AG04449 (cell line): Measurements from ENCODE around the gene IMMP2L.

ENCODE experiments used
- CTCF ChIA-PET: fragments of 350-600 bp; formaldehyde crosslinking; extraction: SDS; loops from one replicate; lab custom pipeline; 2021; ENCODE audit warnings: antibody characterized with exemption; lab: Yijun Ruan, JAX
- POLR2A ChIA-PET: fragments of 400-600, 350-600 bp; formaldehyde crosslinking; extraction: SDS; loops from one replicate; lab custom pipeline; 2020; ENCODE audit warnings: antibody characterized with exemption, inconsistent platforms; lab: Yijun Ruan, JAX
- DNase-seq: peaks from one replicate; pipeline ENCODE4 v3.0.0-alpha.2; 2010; ENCODE audit warnings: low read depth, low spot score
- H3K4me3 ChIP-seq: 2 replicates; pipeline ENCODE4 v1.5.1; 2011; ENCODE audit warnings: low read depth, mild to moderate bottlenecking, control low read depth, low read length
- CTCF ChIP-seq: IDR thresholded peaks from one replicate; pipeline ENCODE4 v1.5.1; 2011; ENCODE audit warnings: mild to moderate bottlenecking, moderate library complexity, low read length, control low read depth, inconsistent platforms; ENCODE audit not compliant: insufficient read depth; ENCODE audit errors: missing control alignments

The IMMP2L gene

GRCh38 chr7:111357691-111358090 is 204.6 kb downstream of the IMMP2L start:
- TF ChIP-seq CTCF: no peak
- H3K4me3 ChIP-seq: no peak overlapping the region
- CTCF ChIA-PET: interaction anchor here (1.5 kb wide), 1 partner anchor 22 kb away, joined by 3 read pairs; no protein-coding TSS in a partner anchor
- DNase-seq: no peak
- POLR2A ChIA-PET: no interaction called here

DNA sequence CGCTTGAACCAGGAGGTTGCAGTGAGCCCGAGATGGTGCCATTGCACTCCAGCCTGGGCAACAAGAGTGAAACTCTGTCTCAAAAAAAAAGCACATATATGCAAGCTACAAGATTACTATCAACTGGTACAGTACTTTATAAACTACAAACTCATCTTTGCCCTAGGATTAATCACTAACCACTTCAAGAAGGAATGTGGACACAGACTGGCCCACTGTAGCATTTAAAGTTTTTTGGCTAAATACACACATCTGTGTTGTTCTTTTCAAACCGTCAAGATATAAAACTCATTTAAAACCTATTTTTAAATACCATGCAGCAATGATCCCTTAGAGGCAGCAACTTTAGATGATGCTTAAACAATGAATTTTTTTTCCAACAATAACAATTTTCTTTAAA is 205.4 kb downstream of the IMMP2L start:
- ChIA-PET POLR2A (no interaction called here), CTCF (no interaction called here)
- H3K4me3 ChIP-seq: no peak overlapping the region
- TF ChIP-seq CTCF: no peak
- peak; percentile 12 for DNase-seq

GRCh38 chr7:111352319-111352718 is 210.0 kb downstream of the IMMP2L start:
- POLR2A ChIA-PET: no interaction called here

GRCh38 chr7:111346219-111346618 is 216.1 kb downstream of the IMMP2L start:
- TF ChIP-seq CTCF: no peak
- no peak overlapping the region for H3K4me3 ChIP-seq
- no peak for DNase-seq
- ChIA-PET POLR2A (no interaction called here), CTCF (no interaction called here)

More at GRCh38 chr7:111352319-111352718, 210.0 kb downstream of the IMMP2L start:
- no peak for TF ChIP-seq CTCF
- H3K4me3 ChIP-seq: no peak overlapping the region
- CTCF ChIA-PET: interaction anchor here (1.6 kb wide), 1 partner anchor 13 kb away, joined by 4 read pairs; no protein-coding TSS in a partner anchor
- DNase-seq: no peak

DNA sequence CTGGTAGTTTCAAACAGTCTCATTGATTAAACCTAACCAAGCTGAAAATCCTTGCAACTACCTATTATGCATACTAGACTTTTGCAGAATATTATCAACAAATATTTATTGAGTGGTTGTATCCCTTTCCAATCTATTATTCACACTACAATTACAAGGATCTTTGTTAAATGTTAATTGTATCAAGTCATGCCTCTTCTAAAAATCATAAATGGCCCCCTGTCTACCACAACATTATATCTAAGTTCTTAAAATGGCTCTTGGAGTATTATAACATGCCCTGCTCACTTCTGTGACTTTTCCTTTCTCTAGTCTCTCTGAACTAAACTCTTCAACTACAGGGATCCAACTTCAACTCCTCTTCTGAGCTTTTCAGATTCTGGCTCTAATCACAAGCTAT is 219.3 kb downstream of the IMMP2L start:
- CTCF ChIA-PET: no interaction called here
- H3K4me3 ChIP-seq: no peak overlapping the region
- TF ChIP-seq CTCF: no peak
- POLR2A ChIA-PET: no interaction called here
- no peak for DNase-seq

DNA sequence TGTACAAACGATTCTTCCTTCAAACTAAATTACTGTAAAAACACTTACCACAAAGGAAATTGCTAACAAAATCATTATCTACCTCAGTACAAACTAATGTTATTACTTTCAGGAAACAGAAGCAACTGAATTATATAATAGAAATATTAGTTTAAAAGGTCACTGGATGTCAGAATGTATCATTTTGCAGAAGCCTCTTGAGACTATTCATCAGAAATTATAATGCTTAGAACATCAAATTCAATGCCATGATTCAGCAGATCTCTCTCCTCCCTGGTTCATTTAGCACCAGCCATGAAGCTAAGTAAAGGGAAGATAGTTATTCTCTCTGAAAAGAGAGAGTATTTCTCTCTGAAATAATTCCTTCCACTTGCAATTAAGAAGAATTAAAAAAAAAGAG is 223.3 kb downstream of the IMMP2L start:
- DNase-seq: no peak
- H3K4me3 ChIP-seq: no peak overlapping the region
- POLR2A ChIA-PET: no interaction called here
- no peak for TF ChIP-seq CTCF
- CTCF ChIA-PET: interaction anchor here (1.2 kb wide), 1 partner anchor 23 kb away, joined by 3 read pairs; no protein-coding TSS in a partner anchor
